Inferior parietal cortex (tissue), 1 donor: ENCODE results near the gene SYNPR.
"Not testable (repeated sequence)": the region's sequence is repeated elsewhere in the genome, so short reads cannot be mapped to it uniquely, and the experiment has no call there.

ENCODE experiments used
- DNase-seq: peaks from one replicate; pipeline ENCODE4 v3.0.0-alpha.2; 2016; ENCODE audit errors: extremely low spot score

SYNPR gene

GRCh38 chr3:63278171-63279004, at the start of gene SYNPR:
Gene SYNPR (plus strand): TSS chr3:63278308.
- DNase-seq = no peak

GRCh38 chr3:63228677-63229076, 49.4 kb upstream of the SYNPR start:
- DNase-seq = peak; percentile 72

- DNase-seq = no peak
Measured at GRCh38 chr3:63230146-63230545, 48.0 kb upstream of the SYNPR start.

- no peak for DNase-seq
Measured at GRCh38 chr3:63231643-63232042, 46.5 kb upstream of the SYNPR start.

- peak; percentile 50 for DNase-seq
Measured at GRCh38 chr3:63232764-63233396, 45.2 kb upstream of the SYNPR start.

- DNase-seq = no peak
Measured at GRCh38 chr3:63240381-63240902, 37.7 kb upstream of the SYNPR start.

- DNase-seq = no peak
Measured at GRCh38 chr3:63242124-63242523, 36.0 kb upstream of the SYNPR start.

- no peak for DNase-seq
Measured at GRCh38 chr3:63244486-63244885, 33.6 kb upstream of the SYNPR start.

GRCh38 chr3:63245726-63246241, 32.3 kb upstream of the SYNPR start:
- DNase-seq = no peak

GRCh38 chr3:63248015-63248414, 30.1 kb upstream of the SYNPR start:
- DNase-seq = no peak

GRCh38 chr3:63251499-63251898, 26.6 kb upstream of the SYNPR start:
- no peak for DNase-seq

GRCh38 chr3:63255819-63256218, 22.3 kb upstream of the SYNPR start:
- DNase-seq = not testable (repeated sequence)

GRCh38 chr3:63264716-63265115, 13.4 kb upstream of the SYNPR start:
- no peak for DNase-seq

- DNase-seq = no peak
Measured at GRCh38 chr3:63274359-63274758, 3.7 kb upstream of the SYNPR start.

GRCh38 chr3:63279005-63279841, 1.1 kb downstream of the SYNPR start:
- DNase-seq = peak; percentile 35

- no peak for DNase-seq
Measured at GRCh38 chr3:63287610-63288009, 9.5 kb downstream of the SYNPR start.

- no peak for DNase-seq
Measured at GRCh38 chr3:63290686-63291085, 12.6 kb downstream of the SYNPR start.

- no peak for DNase-seq
Measured at GRCh38 chr3:63294332-63294731, 16.2 kb downstream of the SYNPR start.

GRCh38 chr3:63295356-63295755, 17.2 kb downstream of the SYNPR start:
- DNase-seq = no peak

- DNase-seq = no peak
Measured at GRCh38 chr3:63295806-63296205, 17.7 kb downstream of the SYNPR start.

GRCh38 chr3:63296249-63296648, 18.1 kb downstream of the SYNPR start:
- no peak for DNase-seq

GRCh38 chr3:63303238-63303637, 25.1 kb downstream of the SYNPR start:
- DNase-seq = no peak
